ENCODE results near the gene SERINC2. TPM values are rescaled to one million over a fixed set of nuclear protein-coding genes. Genes with fewer than 3 reads are reported as not detected.

SERINC2 gene
- 1.5 TPM for total RNA-seq
- polyA plus RNA-seq = 15.6 TPM
- long read RNA-seq, donor 1 = 0 reads
- long read RNA-seq, donor 2, transcript SERINC2-201 (10 exons, 1,997 nt) = major isoform, 8 of 8 reads
- long read RNA-seq, donor 2, partial matches to known transcripts = 0 of 8 reads
- long read RNA-seq, donor 2, other reads (novel, unspliced or antisense) = 0 of 8 reads
- long read RNA-seq, donor 3, transcript SERINC2-201 (10 exons, 1,997 nt) = major isoform, 6 of 12 reads
- long read RNA-seq, donor 3, partial matches to known transcripts = 6 of 12 reads
- long read RNA-seq, donor 3, other reads (novel, unspliced or antisense) = 0 of 12 reads
- long read RNA-seq, donor 4, partial matches to known transcripts = 0 of 2 reads
- long read RNA-seq, donor 4, other reads (novel, unspliced or antisense) = 0 of 2 reads
- long read RNA-seq, donor 5, partial matches to known transcripts = 0 of 4 reads
- long read RNA-seq, donor 5, other reads (novel, unspliced or antisense) = 0 of 4 reads
- long read RNA-seq, donor 6, partial matches to known transcripts = 0 of 1 reads
- long read RNA-seq, donor 6, other reads (novel, unspliced or antisense) = 0 of 1 reads
- long read RNA-seq, donor 7 = 0 reads
- long read RNA-seq, donor 8, partial matches to known transcripts = 0 of 1 reads
- long read RNA-seq, donor 8, other reads (novel, unspliced or antisense) = 0 of 1 reads
- long read RNA-seq, donor 9 = 0 reads
- long read RNA-seq, donor 10, partial matches to known transcripts = 0 of 2 reads
- long read RNA-seq, donor 10, other reads (novel, unspliced or antisense) = 0 of 2 reads

DNA sequence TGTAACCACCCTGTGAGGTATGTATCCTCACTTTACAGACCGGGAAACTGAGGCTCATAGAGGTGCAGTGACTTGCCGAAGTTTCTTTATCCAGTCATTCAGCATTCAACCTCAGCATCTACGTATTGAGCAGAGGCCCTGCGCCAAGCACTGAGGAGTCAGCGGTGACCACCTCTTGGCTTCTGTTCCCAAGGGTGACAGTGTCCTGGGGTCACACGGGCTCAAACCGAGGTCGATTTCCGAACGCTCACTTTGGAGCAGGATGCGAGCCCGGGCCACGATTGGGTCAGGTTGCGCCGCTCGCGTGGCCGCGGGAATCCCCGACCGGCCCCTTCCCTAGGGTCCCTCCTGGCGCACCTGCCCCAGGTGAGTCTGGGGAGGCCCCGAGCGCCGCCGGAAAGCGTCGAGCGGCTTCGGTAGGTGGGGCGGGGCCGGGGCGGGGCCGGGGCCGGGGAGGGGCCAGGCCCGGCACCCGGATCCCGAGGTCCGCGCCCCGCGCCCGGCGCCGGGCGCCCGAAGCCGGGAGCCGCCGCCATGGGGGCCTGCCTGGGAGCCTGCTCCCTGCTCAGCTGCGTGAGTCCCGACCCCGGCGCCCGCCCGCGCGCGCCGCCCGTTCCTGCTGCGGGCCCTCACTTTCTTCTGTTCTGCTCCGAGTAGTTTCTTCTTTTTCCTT lies at the start of gene SERINC2:
TSS of gene SERINC2 (plus strand) at position 482 of the 673 bp plus-strand sequence. CDS start at position 535, 53 bp downstream.
- peak in 1 of 9 donors; percentile 49 for DNase-seq (ENCODE audit: low read depth in 6 of 9, low spot score in 9 of 9)
- H3K27ac ChIP-seq (ENCODE audit: low read depth in 1 of 2, low read length in 1 of 2) = peak within 1 kb of the TSS in 1 of 2 donors; percentile 69
- no peaks in the 10 kb centered on the region for H3K36me3 ChIP-seq (ENCODE audit: control insufficient read depth in 2 of 2, insufficient read depth in 2 of 2, low read length in 1 of 2)
- no peaks in the 10 kb centered on the region for H3K9me3 ChIP-seq (ENCODE audit: control insufficient read depth in 2 of 2, insufficient read depth in 1 of 2, low read length in 1 of 2)
- H3K4me3 ChIP-seq (ENCODE audit: low read length in 2 of 2) = peak within 1 kb of the TSS; percentile 42 to 62
- peaks cover 39 to 72% of the 10 kb centered on the region in 2 donors for H3K27me3 ChIP-seq (ENCODE audit: control insufficient read depth in 2 of 2, insufficient read depth in 1 of 2, low read length in 1 of 2)
- 3% methylated on average over 63 of the region's 63 CpGs for WGBS
- H3K4me1 ChIP-seq (ENCODE audit: control insufficient read depth in 2 of 2, insufficient read depth in 2 of 2, low read length in 2 of 2) = peaks cover 2 to 15% of the 10 kb centered on the region in 2 donors

DNA sequence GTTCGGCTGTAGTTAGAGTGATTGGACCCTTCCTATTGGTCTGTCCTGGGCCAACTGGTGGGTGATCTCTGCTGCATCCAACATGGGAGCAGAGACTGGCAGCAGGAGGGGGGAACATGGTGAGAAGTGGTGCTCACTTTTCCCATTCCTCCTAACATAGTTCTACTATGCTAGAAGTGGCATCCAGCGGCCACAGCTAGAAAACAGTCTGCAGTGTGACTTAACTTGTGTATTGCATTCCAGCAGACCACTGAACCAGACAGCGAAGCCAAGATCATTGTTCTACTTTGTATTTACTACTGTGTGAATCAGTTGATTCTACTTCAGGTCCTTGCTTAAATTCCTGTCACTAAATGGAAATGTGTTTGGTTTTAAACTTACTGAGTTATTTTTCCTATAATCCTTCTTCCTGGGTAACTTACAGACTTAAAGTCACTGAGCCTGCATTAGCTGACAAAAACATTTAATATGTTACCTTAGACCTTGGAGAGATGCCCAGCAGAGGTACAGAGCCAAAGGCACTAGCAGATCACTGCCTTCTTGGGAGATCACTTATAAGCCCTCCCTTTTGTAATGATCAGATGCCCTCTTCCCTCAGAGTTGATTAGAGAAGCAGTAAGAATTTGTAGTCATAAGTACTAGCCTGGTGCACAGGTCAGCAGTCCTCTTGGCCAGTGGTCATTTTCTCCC lies 48.3 kb upstream of the SERINC2 start:
- H3K36me3 ChIP-seq (ENCODE audit: control insufficient read depth in 2 of 2, insufficient read depth in 2 of 2, low read length in 1 of 2) = peaks cover 25 to 30% of the 10 kb centered on the region in 2 donors
- no peaks in the 10 kb centered on the region for H3K4me1 ChIP-seq (ENCODE audit: control insufficient read depth in 2 of 2, insufficient read depth in 2 of 2, low read length in 2 of 2)
- H3K27ac ChIP-seq (ENCODE audit: low read depth in 1 of 2, low read length in 1 of 2) = no peak overlapping the region
- 95% methylated on average over 3 of the region's 3 CpGs for WGBS
- no peak overlapping the region for H3K4me3 ChIP-seq (ENCODE audit: low read length in 2 of 2)
- no peak for DNase-seq (ENCODE audit: low read depth in 6 of 9, low spot score in 9 of 9)
- H3K9me3 ChIP-seq (ENCODE audit: control insufficient read depth in 2 of 2, insufficient read depth in 1 of 2, low read length in 1 of 2) = no peaks in the 10 kb centered on the region
- H3K27me3 ChIP-seq (ENCODE audit: control insufficient read depth in 2 of 2, insufficient read depth in 1 of 2, low read length in 1 of 2) = no peaks in the 10 kb centered on the region

DNA sequence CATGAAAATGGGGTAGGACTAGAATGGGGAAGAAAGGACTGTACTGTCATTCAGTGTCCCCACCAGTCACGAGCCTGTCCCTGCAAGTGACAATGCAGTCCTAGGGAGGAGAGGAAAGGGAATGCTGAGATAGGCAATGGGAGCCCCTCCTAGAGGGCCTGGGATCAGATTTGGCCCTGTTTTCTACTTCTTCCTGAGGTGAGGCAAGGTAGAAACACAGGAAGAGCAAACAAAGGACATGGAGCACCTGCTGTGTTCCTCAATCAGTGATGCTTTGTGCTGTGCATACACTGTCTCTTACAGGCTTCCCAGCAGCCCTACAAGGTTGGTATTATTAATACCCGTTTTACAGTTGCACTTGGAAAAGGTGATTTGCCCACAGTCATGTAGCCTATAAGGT lies 46.2 kb upstream of the SERINC2 start:
- Histone ChIP-seq H3K27ac (ENCODE audit: low read depth in 1 of 2, low read length in 1 of 2) (no peak overlapping the region), H3K4me3 (ENCODE audit: low read length in 2 of 2) (no peak overlapping the region), H3K4me1 (ENCODE audit: control insufficient read depth in 2 of 2, insufficient read depth in 2 of 2, low read length in 2 of 2) (no peaks in the 10 kb centered on the region), H3K27me3 (ENCODE audit: control insufficient read depth in 2 of 2, insufficient read depth in 1 of 2, low read length in 1 of 2) (no peaks in the 10 kb centered on the region), H3K9me3 (ENCODE audit: control insufficient read depth in 2 of 2, insufficient read depth in 1 of 2, low read length in 1 of 2) (no peaks in the 10 kb centered on the region), H3K36me3 (ENCODE audit: control insufficient read depth in 2 of 2, insufficient read depth in 2 of 2, low read length in 1 of 2) (peaks cover 22 to 27% of the 10 kb centered on the region in 2 donors)
- no peak for DNase-seq (ENCODE audit: low read depth in 6 of 9, low spot score in 9 of 9)
- WGBS = 98% methylated on average over 2 of the region's 2 CpGs

DNA sequence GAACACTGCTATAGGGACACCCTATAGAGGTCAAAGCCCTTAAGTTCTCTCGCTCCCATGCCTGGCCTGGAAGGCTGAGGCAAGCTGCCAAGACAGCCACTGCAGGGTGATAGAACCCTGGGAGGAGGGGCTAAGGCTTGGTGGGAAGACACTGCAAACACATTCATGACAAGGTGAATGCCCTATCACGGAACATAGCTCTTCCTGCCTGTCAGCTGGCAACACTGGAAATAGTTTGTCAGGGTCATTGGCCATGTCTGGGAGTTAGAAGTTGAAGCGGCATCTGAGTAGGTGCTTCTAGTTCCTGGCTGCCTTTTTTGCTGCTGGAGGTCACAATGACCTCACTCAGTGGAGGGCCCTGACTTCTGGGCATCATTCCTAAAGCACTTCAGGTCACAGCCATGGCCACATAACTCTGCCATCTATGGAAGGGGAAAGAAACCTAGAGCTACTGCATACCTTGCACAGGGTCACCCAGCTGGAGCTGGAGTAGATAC lies 44.4 kb upstream of the SERINC2 start:
- no peak overlapping the region for H3K27ac ChIP-seq (ENCODE audit: low read depth in 1 of 2, low read length in 1 of 2)
- H3K4me3 ChIP-seq (ENCODE audit: low read length in 2 of 2) = no peak overlapping the region
- DNase-seq (ENCODE audit: low read depth in 6 of 9, low spot score in 9 of 9) = no peak
- 95% methylated on average over 3 of the region's 3 CpGs for WGBS
- H3K27me3 ChIP-seq (ENCODE audit: control insufficient read depth in 2 of 2, insufficient read depth in 1 of 2, low read length in 1 of 2) = peaks cover 0 to 12% of the 10 kb centered on the region in 2 donors
- H3K4me1 ChIP-seq (ENCODE audit: control insufficient read depth in 2 of 2, insufficient read depth in 2 of 2, low read length in 2 of 2) = peaks cover 4 to 11% of the 10 kb centered on the region in 2 donors
- H3K9me3 ChIP-seq (ENCODE audit: control insufficient read depth in 2 of 2, insufficient read depth in 1 of 2, low read length in 1 of 2) = no peaks in the 10 kb centered on the region
- H3K36me3 ChIP-seq (ENCODE audit: control insufficient read depth in 2 of 2, insufficient read depth in 2 of 2, low read length in 1 of 2) = peaks cover 22 to 27% of the 10 kb centered on the region in 2 donors

DNA sequence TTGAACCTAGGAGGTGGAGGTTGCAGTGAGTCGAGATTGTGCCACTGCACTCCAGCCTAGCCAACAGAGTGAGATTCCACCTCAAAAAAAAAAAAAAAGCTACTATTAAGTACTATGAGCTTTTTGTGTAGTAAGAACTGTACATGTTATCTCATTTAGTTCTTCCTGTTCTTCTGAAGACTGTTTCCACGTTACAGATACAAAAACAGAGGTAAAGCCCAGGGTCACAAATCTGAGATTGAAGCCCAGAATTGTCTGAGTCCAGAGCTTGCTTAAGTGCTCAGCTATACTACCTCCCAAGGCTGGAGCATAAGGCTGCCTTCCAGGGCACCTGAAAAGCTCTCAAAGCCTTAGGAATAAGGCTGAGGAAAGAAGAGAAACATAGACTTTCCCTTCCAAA lies 43.0 kb upstream of the SERINC2 start:
- WGBS = 93% methylated on average over 2 of the region's 2 CpGs
- Histone ChIP-seq H3K27ac (ENCODE audit: low read depth in 1 of 2, low read length in 1 of 2) (no peak overlapping the region), H3K9me3 (ENCODE audit: control insufficient read depth in 2 of 2, insufficient read depth in 1 of 2, low read length in 1 of 2) (no peaks in the 10 kb centered on the region), H3K4me3 (ENCODE audit: low read length in 2 of 2) (no peak overlapping the region), H3K4me1 (ENCODE audit: control insufficient read depth in 2 of 2, insufficient read depth in 2 of 2, low read length in 2 of 2) (peaks cover 4 to 14% of the 10 kb centered on the region in 2 donors), H3K36me3 (ENCODE audit: control insufficient read depth in 2 of 2, insufficient read depth in 2 of 2, low read length in 1 of 2) (peaks cover 9 to 19% of the 10 kb centered on the region in 2 donors), H3K27me3 (ENCODE audit: control insufficient read depth in 2 of 2, insufficient read depth in 1 of 2, low read length in 1 of 2) (peaks cover 0 to 15% of the 10 kb centered on the region in 2 donors)
- no peak for DNase-seq (ENCODE audit: low read depth in 6 of 9, low spot score in 9 of 9)

DNA sequence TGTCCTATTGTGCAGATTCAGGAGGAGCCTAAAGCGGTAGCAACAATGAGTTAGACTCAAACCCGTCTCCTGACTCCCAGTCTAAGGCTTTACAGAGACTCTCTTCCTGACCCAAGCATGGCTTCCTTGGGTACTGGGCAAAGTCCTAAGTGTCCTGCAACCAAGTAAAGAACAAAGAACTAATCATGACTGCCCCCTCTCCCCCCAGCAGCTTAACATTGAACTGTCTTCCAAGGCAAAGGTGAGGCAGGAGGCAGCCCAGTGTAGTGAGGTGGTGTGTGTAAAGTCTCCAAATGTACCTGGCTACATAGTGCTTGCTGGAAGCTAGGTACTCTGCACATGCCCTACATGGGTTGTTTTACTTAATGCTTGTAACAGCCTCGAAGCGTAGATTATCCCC lies 42.4 kb upstream of the SERINC2 start:
- H3K4me3 ChIP-seq (ENCODE audit: low read length in 2 of 2) = no peak overlapping the region
- DNase-seq (ENCODE audit: low read depth in 6 of 9, low spot score in 9 of 9) = no peak
- WGBS = 98% methylated on average over 4 of the region's 4 CpGs
- peaks cover 4 to 14% of the 10 kb centered on the region in 2 donors for H3K4me1 ChIP-seq (ENCODE audit: control insufficient read depth in 2 of 2, insufficient read depth in 2 of 2, low read length in 2 of 2)
- H3K36me3 ChIP-seq (ENCODE audit: control insufficient read depth in 2 of 2, insufficient read depth in 2 of 2, low read length in 1 of 2) = peaks cover 4 to 14% of the 10 kb centered on the region in 2 donors
- H3K9me3 ChIP-seq (ENCODE audit: control insufficient read depth in 2 of 2, insufficient read depth in 1 of 2, low read length in 1 of 2) = no peaks in the 10 kb centered on the region
- H3K27me3 ChIP-seq (ENCODE audit: control insufficient read depth in 2 of 2, insufficient read depth in 1 of 2, low read length in 1 of 2) = peaks cover 0 to 15% of the 10 kb centered on the region in 2 donors
- no peak overlapping the region for H3K27ac ChIP-seq (ENCODE audit: low read depth in 1 of 2, low read length in 1 of 2)

DNA sequence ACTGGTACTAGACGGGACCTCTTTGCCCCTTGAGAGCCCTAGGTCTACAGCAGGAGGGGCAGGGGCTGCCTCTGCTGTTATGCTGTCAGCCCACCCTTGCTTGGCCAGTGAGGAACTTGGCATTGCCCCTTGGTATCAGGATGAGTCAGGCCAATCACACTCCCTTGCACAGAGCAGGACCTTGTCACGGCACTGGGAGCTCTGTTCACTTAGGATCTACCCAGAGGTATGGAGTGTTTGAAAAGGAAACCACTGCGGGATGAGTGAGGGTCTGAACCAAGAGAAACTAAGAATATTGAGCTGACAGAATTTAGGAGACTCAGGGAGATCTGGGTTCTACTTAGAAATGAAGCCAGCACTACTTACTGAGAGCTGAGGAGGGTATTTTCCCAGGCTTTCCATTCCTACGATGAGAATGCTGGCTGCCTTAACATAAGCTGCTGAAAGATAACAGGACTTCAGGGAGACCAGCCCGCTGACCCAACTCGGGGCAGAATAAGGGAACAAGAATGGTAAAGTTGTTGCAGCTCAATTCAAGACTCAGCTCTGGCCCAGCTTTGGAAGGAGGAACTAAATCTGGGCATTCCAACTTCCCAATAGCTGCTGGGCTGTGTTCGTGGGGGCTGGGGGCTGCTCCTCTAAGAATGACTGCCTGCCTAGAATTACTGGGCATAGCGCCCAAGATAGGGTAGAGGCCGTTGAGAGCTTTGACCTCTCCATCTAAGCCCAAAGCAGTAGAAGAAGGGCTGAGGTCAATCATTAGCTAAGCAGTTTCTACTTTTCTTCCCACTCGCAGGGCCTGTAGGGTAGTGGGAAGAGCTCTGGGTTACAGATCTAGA lies 41.7 kb upstream of the SERINC2 start:
- Histone ChIP-seq H3K9me3 (ENCODE audit: control insufficient read depth in 2 of 2, insufficient read depth in 1 of 2, low read length in 1 of 2) (no peaks in the 10 kb centered on the region), H3K36me3 (ENCODE audit: control insufficient read depth in 2 of 2, insufficient read depth in 2 of 2, low read length in 1 of 2) (peaks cover 0 to 8% of the 10 kb centered on the region in 2 donors), H3K4me1 (ENCODE audit: control insufficient read depth in 2 of 2, insufficient read depth in 2 of 2, low read length in 2 of 2) (peaks cover 4 to 14% of the 10 kb centered on the region in 2 donors), H3K27me3 (ENCODE audit: control insufficient read depth in 2 of 2, insufficient read depth in 1 of 2, low read length in 1 of 2) (peaks cover 0 to 15% of the 10 kb centered on the region in 2 donors), H3K4me3 (ENCODE audit: low read length in 2 of 2) (no peak overlapping the region), H3K27ac (ENCODE audit: low read depth in 1 of 2, low read length in 1 of 2) (no peak overlapping the region)
- WGBS = 87% methylated on average over 10 of the region's 10 CpGs
- DNase-seq (ENCODE audit: low read depth in 6 of 9, low spot score in 9 of 9) = no peak

DNA sequence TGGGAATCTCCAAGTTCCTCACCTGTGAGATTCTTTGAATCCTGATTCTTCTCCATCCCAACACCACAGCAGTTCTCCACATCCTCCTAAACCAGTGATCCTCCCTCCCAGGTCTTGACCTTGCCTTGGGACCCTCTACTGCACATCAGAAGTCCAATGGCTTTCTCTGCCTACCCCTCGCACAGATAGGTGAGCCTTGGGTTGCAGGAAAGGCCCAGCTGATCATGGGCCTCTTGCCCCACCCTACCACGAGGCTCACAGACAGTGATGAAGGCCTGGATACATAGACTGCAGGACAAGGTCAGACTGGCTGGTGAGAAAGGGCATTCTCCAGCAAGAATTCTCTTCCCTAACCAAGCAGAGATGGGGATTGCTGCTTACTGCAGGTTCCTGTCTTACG lies 41.0 kb upstream of the SERINC2 start:
- Histone ChIP-seq H3K36me3 (ENCODE audit: control insufficient read depth in 2 of 2, insufficient read depth in 2 of 2, low read length in 1 of 2) (peaks cover 0 to 3% of the 10 kb centered on the region in 2 donors), H3K4me1 (ENCODE audit: control insufficient read depth in 2 of 2, insufficient read depth in 2 of 2, low read length in 2 of 2) (peaks cover 4 to 14% of the 10 kb centered on the region in 2 donors), H3K9me3 (ENCODE audit: control insufficient read depth in 2 of 2, insufficient read depth in 1 of 2, low read length in 1 of 2) (peaks cover 0 to 3% of the 10 kb centered on the region in 2 donors), H3K27me3 (ENCODE audit: control insufficient read depth in 2 of 2, insufficient read depth in 1 of 2, low read length in 1 of 2) (peaks cover 0 to 15% of the 10 kb centered on the region in 2 donors), H3K27ac (ENCODE audit: low read depth in 1 of 2, low read length in 1 of 2) (no peak overlapping the region), H3K4me3 (ENCODE audit: low read length in 2 of 2) (no peak overlapping the region)
- DNase-seq (ENCODE audit: low read depth in 6 of 9, low spot score in 9 of 9) = no peak
- WGBS = 96% methylated on average over 3 of the region's 3 CpGs

Data from thymus (tissue), 14 donors.